Spleen (tissue), 7 donors: Measurements from ENCODE around the gene ST3GAL3.

Source experiments
- POLR2AphosphoS5 ChIP-seq, 3 donors: sonication (generic); formaldehyde crosslinking; IDR thresholded peaks; one replicate each; pipeline ENCODE4 v1.5.1; 2017; ENCODE audit warnings: antibody characterized with exemption in 3 of 3
- TF ChIP-seq, protein P1 (sequence below), 11 experiments: fragments of 200-600 bp in 7 of 11; fragments of 450-650 bp in 4 of 11; sonication (generic) in 4 of 11; IDR thresholded peaks in 8 of 11; conservative IDR thresholded peaks in 3 of 11; 1 replicate in 7 of 11; 2 replicates in 4 of 11; pipeline versions ENCODE4 v1.4.0 to v1.8.0; 2016 to 2021; ENCODE audit warnings: antibody characterized with exemption in 11 of 11, inconsistent platforms in 4 of 11, mild to moderate bottlenecking in 1 of 11
- donor health status: DM: no; HTN: no; CAD: no; lungs with moderate emphysema.
- donor health status: DM: no; HTN: no; CAD: no.
- donor health status: DM: no; HTN: no; CAD: no.

DNA sequence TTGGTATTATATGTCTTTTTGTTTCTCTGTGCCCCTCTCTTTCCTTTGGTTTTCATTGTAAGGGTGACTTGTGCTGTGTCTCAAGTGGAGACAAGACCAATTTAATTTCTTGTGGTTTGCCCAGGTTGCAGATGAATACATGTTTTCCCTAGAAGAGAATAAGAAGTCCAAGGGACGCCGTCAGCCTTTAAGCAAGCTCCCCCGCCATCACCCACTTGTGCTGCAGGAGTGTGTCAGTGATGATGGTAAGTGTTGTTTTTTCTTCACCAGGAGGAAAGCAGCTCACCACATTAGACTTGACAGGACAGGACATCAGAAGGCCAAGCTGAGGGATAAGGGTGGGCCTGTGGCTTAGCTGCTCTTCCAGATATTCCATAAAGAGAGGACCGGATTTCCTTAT, 23.8 kb upstream of the ST3GAL3 start:
- TF ChIP-seq, protein P1, sequence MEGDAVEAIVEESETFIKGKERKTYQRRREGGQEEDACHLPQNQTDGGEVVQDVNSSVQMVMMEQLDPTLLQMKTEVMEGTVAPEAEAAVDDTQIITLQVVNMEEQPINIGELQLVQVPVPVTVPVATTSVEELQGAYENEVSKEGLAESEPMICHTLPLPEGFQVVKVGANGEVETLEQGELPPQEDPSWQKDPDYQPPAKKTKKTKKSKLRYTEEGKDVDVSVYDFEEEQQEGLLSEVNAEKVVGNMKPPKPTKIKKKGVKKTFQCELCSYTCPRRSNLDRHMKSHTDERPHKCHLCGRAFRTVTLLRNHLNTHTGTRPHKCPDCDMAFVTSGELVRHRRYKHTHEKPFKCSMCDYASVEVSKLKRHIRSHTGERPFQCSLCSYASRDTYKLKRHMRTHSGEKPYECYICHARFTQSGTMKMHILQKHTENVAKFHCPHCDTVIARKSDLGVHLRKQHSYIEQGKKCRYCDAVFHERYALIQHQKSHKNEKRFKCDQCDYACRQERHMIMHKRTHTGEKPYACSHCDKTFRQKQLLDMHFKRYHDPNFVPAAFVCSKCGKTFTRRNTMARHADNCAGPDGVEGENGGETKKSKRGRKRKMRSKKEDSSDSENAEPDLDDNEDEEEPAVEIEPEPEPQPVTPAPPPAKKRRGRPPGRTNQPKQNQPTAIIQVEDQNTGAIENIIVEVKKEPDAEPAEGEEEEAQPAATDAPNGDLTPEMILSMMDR (IDR thresholded peaks at IDR 0.05 in 8 of 11, conservative IDR thresholded peaks at IDR 0.05 in 3 of 11): no peak
- no peak for TF ChIP-seq POLR2AphosphoS5 (IDR thresholded peaks at IDR 0.05)
